GM19099 (cell line): ENCODE results near the gene LRRC74B.

Source experiments
- POLR2A ChIP-seq: IDR thresholded peaks from 3 replicates; pipeline ENCODE4 v1.6.1; 2011; ENCODE audit warnings: low read depth; ENCODE audit not compliant: insufficient read length; ENCODE audit errors: extremely low read depth

Gene LRRC74B

GRCh38 chr22:21079493-21079892 lies 33.7 kb downstream of the LRRC74B start:
- no peak for TF ChIP-seq POLR2A

GRCh38 chr22:21080435-21081137 lies 34.8 kb downstream of the LRRC74B start:
- TF ChIP-seq POLR2A: no peak

GRCh38 chr22:21082248-21082647 lies 36.5 kb downstream of the LRRC74B start:
- TF ChIP-seq POLR2A: no peak

GRCh38 chr22:21087119-21087518 lies 41.4 kb downstream of the LRRC74B start:
- TF ChIP-seq POLR2A: no peak

- TF ChIP-seq POLR2A: no peak
Observed at GRCh38 chr22:21092797-21093554, 47.2 kb downstream of the LRRC74B start.

GRCh38 chr22:21094911-21095772 lies 49.4 kb downstream of the LRRC74B start:
- TF ChIP-seq POLR2A: no peak

GRCh38 chr22:21095773-21096107 lies 50.0 kb downstream of the LRRC74B start:
- TF ChIP-seq POLR2A: no peak

DNA sequence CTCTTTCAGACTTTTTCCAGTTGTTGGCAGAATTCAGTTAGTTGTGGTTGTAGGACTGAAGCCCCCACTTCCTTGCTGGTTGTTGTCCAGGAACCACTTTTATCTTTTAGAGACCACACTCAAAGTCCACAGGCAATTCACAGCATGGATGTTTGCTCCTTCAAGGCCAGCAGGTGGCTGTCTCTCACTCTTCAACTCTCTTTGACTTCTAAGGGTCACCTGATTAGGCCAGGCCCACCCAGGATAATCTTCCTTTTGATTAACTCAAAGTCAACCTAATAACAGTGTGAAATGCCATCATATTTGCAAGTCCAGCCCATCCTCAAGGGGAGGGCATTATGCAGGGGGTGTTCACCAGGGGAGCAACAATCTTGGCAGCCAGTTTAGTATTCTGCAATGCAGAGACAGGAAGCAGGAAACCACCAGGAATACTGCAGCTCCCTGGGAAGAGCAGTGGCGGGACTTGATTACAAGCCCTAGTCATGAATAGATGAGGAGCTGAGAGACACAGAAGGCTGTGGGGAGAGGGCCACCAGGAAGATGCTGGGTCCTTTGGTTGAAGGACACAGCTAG lies 52.4 kb downstream of the LRRC74B start:
- TF ChIP-seq POLR2A: no peak

DNA sequence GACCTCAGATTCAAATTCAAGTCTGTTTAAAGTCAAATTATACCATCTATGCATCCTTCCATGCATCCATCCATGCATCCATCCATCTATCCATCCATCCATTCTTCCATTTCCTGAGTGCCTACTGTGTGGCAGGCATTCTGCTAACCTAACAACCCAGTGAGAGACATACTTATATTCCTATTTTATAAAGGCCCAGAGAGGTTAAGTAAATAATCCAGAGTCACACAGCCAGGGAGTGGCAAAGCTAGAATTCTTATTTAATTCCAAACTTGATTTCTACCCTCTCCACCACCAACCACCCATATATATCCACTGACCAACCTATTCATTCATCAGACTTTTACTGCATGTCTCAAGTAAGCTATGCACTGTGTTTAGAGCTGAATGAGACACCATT lies 53.8 kb downstream of the LRRC74B start:
- no peak for TF ChIP-seq POLR2A

DNA sequence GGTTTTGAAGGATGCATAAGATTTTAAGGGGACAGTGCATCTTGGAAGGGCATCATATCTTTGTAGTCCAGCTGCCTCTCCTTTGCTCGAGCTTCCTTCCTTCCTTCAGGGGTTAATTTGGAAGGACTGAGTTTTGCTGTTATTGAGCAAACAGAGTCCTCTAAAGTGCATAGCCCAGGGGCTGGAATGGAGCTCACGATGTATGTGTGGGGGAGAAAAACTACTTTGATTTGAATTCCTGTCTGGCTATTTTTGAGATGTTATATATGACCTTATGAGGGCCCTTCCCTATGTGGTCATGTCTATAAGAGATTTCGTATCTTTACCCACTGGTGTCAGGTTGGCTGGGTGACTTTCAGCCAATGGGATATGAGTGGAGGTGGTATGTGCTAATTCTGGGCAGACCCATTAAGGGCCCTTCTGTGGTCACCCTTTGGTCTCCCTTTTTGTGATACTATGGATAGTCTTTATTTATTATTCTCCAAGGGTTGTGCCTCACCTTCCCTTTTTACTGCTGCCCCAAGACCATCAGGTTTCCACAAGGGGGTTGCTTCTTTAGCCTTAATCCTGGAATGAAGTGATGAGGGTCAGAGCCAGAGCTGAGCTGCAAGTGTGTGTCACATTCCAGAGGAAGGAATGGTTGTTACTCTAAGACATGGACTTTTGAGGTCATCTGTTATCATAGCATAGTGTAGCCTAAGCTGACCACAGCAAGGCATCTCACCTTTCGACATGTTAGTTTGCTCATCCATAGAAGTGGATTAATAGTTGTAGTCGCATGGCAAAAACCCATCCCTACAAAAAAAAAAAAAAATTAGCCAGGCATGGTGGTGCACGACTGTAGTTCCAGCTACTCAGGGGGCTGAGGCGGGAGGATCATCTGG lies 54.6 kb downstream of the LRRC74B start:
- TF ChIP-seq POLR2A: no peak

DNA sequence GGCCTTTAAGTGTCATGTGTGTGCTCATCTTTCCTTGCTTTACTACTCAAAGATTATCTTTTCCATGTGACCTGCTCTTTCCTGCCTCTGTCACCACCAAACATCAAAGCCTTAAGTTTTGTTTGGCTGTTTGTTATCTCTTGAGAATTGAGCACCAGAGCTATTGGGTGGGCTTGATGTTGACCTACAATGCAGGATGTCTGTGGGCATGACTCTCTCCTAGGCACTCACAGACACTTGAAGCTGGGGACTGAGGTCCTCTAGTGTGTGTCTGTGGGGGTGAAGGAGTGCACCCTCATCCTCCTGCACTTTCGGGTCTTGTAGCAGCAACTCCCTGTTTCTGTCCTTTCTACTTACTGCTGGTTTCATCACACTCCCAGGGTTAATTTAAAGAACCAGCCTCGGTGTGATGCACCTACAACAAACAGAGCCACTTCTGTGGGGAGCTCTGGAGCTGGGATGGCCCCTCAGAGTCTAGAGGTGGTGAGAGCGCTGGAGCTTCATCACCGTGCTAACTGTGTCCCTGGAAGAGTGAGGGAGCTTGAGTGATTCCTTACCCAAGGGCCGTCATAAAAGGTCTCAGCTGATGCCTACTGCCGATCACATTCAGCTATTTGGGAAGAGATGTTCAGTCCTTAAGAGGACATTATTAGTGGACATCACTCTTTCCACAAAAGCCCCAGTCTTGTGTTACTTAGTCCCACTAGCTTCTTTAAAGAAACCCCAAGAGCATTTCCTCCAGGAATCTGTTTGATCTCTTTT lies 56.3 kb downstream of the LRRC74B start:
- no peak for TF ChIP-seq POLR2A

GRCh38 chr22:21102659-21103267 lies 57.0 kb downstream of the LRRC74B start:
- no peak for TF ChIP-seq POLR2A

DNA sequence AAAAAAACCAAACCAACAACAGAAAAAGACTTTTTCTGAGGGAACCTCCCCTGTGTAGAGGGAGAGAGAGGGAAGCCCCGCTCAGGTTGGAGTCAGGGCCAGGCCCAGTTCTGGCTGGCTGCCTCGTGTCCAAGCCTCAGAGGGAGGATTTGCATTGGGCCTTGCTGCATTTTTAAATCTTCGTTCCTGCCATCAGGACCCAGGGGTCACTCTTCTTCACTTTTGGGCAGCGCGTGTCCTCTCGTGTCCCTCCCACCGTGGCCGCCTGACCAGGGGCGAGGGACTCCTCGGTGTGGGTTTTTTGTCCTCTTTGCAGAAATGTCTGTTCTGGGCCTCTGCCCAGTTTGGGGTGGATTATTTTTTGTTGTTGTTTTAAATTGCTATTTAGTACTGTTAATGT lies 57.9 kb downstream of the LRRC74B start:
- no peak for TF ChIP-seq POLR2A
